HEK293 (cell line): Measurements from ENCODE around the gene GAPVD1.

Experiments used
- CTCF ChIA-PET: fragments of 350-600 bp; formaldehyde crosslinking; extraction: SDS; loops from one replicate; lab custom pipeline; 2021; ENCODE audit warnings: antibody characterized with exemption; lab: Yijun Ruan, JAX
- POLR2A ChIA-PET: fragments of 300-600 bp; formaldehyde crosslinking; extraction: SDS; loops from one replicate; lab custom pipeline; 2020; ENCODE audit warnings: antibody characterized with exemption, inconsistent platforms; lab: Yijun Ruan, JAX
- H3K27ac ChIP-seq: fragments of 200-500 bp; sonication (Bioruptor generic); 2 replicates; pipeline ENCODE4 v1.5.1; 2014; ENCODE audit warnings: low read depth, low read length, control low read depth, inconsistent platforms; ENCODE audit errors: extremely low read depth
- H3K36me3 ChIP-seq, 2 experiments: fragments of 200-500 bp in 1 of 2; sonication (Bioruptor generic) in 1 of 2; 1 replicate in 1 of 2; 2 replicates in 1 of 2; pipeline ENCODE4 v1.5.1; 2014 to 2017; ENCODE audit warnings: inconsistent platforms in 2 of 2, low read length in 2 of 2; ENCODE audit not compliant: control insufficient read depth in 2 of 2, insufficient read depth in 1 of 2
- H3K4me1 ChIP-seq: fragments of 200-500 bp; sonication (Bioruptor generic); 2 replicates; pipeline ENCODE4 v1.5.1; 2014; ENCODE audit warnings: mild to moderate bottlenecking, low read length, inconsistent platforms; ENCODE audit not compliant: control insufficient read depth, insufficient read depth
- H3K4me3 ChIP-seq: 2 replicates; pipeline ENCODE4 v1.5.1; 2011; ENCODE audit warnings: low read depth, mild to moderate bottlenecking, control low read depth, low read length, moderate library complexity
- H3K9me3 ChIP-seq: fragments of 200-500 bp; sonication (Bioruptor generic); 2 replicates; pipeline ENCODE4 v1.5.1; 2014; ENCODE audit warnings: low read depth, low read length, inconsistent platforms; ENCODE audit not compliant: control insufficient read depth, insufficient read depth
- GFI1B ChIP-seq: fragments of 450-650 bp; formaldehyde crosslinking; IDR thresholded peaks from 2 replicates; pipeline ENCODE4 v1.5.1; 2016; ENCODE audit warnings: missing biosample characterization, missing genetic modification characterization
- GLIS1 ChIP-seq: fragments of 450-650 bp; formaldehyde crosslinking; IDR thresholded peaks from 2 replicates; pipeline ENCODE4 v1.5.1; 2016; ENCODE audit warnings: missing biosample characterization, missing genetic modification characterization
- PRDM6 ChIP-seq: fragments of 450-650 bp; formaldehyde crosslinking; IDR thresholded peaks from 2 replicates; pipeline ENCODE4 v1.5.1; 2017; ENCODE audit warnings: missing biosample characterization, missing genetic modification characterization
- SP2 ChIP-seq: fragments of 450-650 bp; formaldehyde crosslinking; IDR thresholded peaks from 2 replicates; pipeline ENCODE4 v1.5.1; 2016; ENCODE audit warnings: missing biosample characterization, missing genetic modification characterization
- TCF7L2 ChIP-seq: IDR thresholded peaks from 2 replicates; pipeline ENCODE4 v1.6.1; 2011; ENCODE audit warnings: low read depth, mild to moderate bottlenecking, inconsistent platforms, low read length, moderate library complexity, borderline replicate concordance
- ZBTB1 ChIP-seq: fragments of 450-650 bp; formaldehyde crosslinking; IDR thresholded peaks from 2 replicates; pipeline ENCODE4 v1.5.1; 2016; ENCODE audit warnings: missing biosample characterization, missing genetic modification characterization
- ZIC2 ChIP-seq: fragments of 450-650 bp; formaldehyde crosslinking; IDR thresholded peaks from 2 replicates; pipeline ENCODE4 v1.5.1; 2016; ENCODE audit warnings: missing biosample characterization, missing genetic modification characterization
- ZNF391 ChIP-seq: fragments of 450-650 bp; formaldehyde crosslinking; IDR thresholded peaks from 2 replicates; pipeline ENCODE4 v1.5.1; 2016; ENCODE audit warnings: low read depth, missing biosample characterization, missing genetic modification characterization, borderline replicate concordance
- ZNF404 ChIP-seq: fragments of 450-650 bp; formaldehyde crosslinking; IDR thresholded peaks from 2 replicates; pipeline ENCODE4 v1.5.1; 2017; ENCODE audit warnings: missing biosample characterization, missing genetic modification characterization
- ZNF416 ChIP-seq: fragments of 450-650 bp; formaldehyde crosslinking; IDR thresholded peaks from 2 replicates; pipeline ENCODE4 v1.5.1; 2016; ENCODE audit warnings: missing biosample characterization, missing genetic modification characterization
- ZNF501 ChIP-seq: fragments of 450-650 bp; formaldehyde crosslinking; IDR thresholded peaks from 2 replicates; pipeline ENCODE4 v1.5.1; 2016; ENCODE audit warnings: missing biosample characterization, missing genetic modification characterization
- ZNF571 ChIP-seq: fragments of 450-650 bp; formaldehyde crosslinking; IDR thresholded peaks from 2 replicates; pipeline ENCODE4 v1.5.0; 2017; ENCODE audit warnings: missing biosample characterization, missing genetic modification characterization
- ZNF830 ChIP-seq: fragments of 450-650 bp; IDR thresholded peaks from 2 replicates; pipeline ENCODE4 v1.5.0; 2018; ENCODE audit warnings: missing biosample characterization, missing genetic modification characterization, low read depth, mild to moderate bottlenecking, moderate library complexity
- ZSCAN30 ChIP-seq: fragments of 450-650 bp; IDR thresholded peaks from 2 replicates; pipeline ENCODE4 v1.5.1; 2018; ENCODE audit warnings: missing biosample characterization, mild to moderate bottlenecking, missing genetic modification characterization, moderate library complexity
- ZXDB ChIP-seq: fragments of 450-650 bp; formaldehyde crosslinking; IDR thresholded peaks from 2 replicates; pipeline ENCODE4 v1.5.1; 2016; ENCODE audit warnings: missing biosample characterization, missing genetic modification characterization
- TF ChIP-seq, protein P1 (sequence below): sonication (generic); formaldehyde crosslinking; IDR thresholded peaks from 2 replicates; pipeline ENCODE4 v1.8.1; 2022; ENCODE audit warnings: mild to moderate bottlenecking, moderate library complexity, missing genetic modification reagents
- TF ChIP-seq, protein P2 (sequence below): fragments of 450-650 bp; formaldehyde crosslinking; IDR thresholded peaks from 2 replicates; pipeline ENCODE4 v1.5.1; 2017; ENCODE audit warnings: missing biosample characterization, missing genetic modification characterization
- TF ChIP-seq, protein P3 (sequence below): fragments of 450-650 bp; formaldehyde crosslinking; optimal IDR thresholded peaks from 2 replicates; pipeline ENCODE3; 2016; ENCODE audit warnings: missing biosample characterization, mild to moderate bottlenecking, missing genetic modification characterization
- TF ChIP-seq, protein P4 (sequence below): fragments of 450-650 bp; formaldehyde crosslinking; conservative IDR thresholded peaks from 2 replicates; pipeline ENCODE4 v1.5.1; 2016; ENCODE audit warnings: low read depth, missing biosample characterization, missing genetic modification characterization

Gene GAPVD1

GRCh38 chr9:125376261-125377226 is 114.9 kb downstream of the GAPVD1 start:
- Histone ChIP-seq H3K4me3 (no peak overlapping the region), H3K9me3 (no peaks in the 10 kb centered on the region), H3K4me1 (no peaks in the 10 kb centered on the region), H3K36me3 (peaks cover 0 to 4% of the 10 kb centered on the region in 2 experiments; a peak in 1 of 3 replicates), H3K27ac (no peak overlapping the region)
- CTCF ChIA-PET = interaction anchor here (0.6 to 2.7 kb wide), 6 partner anchors 9 to 602 kb away, joined by 3 to 20 read pairs (median 6); partner anchors contain the start of gene GAPVD1
- TF ChIP-seq ZNF391 (tag by site-specific recombination) = no peak
- TF ChIP-seq GLIS1 (tag by site-specific recombination) = no peak
- POLR2A ChIA-PET = no interaction called here

DNA sequence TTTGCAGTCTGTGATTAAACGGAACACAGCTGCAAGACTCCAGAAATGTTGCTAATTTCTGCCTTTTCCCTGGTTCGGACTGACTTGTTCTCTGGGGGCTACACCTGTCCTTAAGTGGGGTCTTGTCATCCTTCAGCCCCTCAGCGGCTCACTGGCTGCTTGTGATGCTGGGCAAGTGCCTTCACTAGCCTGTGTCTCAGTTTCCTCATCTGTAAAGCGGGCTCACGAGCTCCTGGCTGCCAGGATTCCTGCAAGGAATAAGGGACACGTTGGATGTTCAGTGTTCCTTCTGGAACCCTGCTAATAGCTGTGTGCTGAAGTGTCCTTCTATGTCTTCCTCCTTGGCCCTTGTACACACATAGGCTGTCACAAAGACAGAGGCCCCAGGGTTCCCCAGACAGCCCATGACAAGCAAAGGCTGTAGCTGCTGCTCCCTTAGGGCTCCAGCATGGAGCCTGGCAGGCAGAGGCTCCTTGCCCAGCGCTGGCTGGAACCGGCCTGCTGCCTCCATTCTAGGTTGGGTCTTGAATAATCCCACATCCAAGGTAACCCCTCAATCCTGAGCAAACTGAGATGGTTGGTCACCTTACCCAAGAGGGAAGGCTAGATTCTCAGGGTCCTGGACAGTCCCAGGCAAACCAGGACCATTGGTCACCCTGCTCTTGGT is 116.1 kb downstream of the GAPVD1 start:
- CTCF ChIA-PET = interaction anchor here (0.6 to 1.8 kb wide), 8 partner anchors 8 to 536 kb away, joined by 3 to 11 read pairs (median 4); no protein-coding TSS in a partner anchor
- no peak overlapping the region for H3K4me3 ChIP-seq
- no peaks in the 10 kb centered on the region for H3K9me3 ChIP-seq
- no peaks in the 10 kb centered on the region for H3K36me3 ChIP-seq
- H3K4me1 ChIP-seq = no peaks in the 10 kb centered on the region
- POLR2A ChIA-PET = interaction anchor here (0.6 to 0.9 kb wide), 2 partner anchors 136 to 168 kb away, joined by 3 to 6 read pairs; no protein-coding TSS in a partner anchor
- TF ChIP-seq ZXDB (no peak), GFI1B (tag by site-specific recombination) (no peak), ZNF416 (tag by site-specific recombination) (no peak), ZBTB1 (tag by site-specific recombination) (no peak)
- TF ChIP-seq, protein P1, sequence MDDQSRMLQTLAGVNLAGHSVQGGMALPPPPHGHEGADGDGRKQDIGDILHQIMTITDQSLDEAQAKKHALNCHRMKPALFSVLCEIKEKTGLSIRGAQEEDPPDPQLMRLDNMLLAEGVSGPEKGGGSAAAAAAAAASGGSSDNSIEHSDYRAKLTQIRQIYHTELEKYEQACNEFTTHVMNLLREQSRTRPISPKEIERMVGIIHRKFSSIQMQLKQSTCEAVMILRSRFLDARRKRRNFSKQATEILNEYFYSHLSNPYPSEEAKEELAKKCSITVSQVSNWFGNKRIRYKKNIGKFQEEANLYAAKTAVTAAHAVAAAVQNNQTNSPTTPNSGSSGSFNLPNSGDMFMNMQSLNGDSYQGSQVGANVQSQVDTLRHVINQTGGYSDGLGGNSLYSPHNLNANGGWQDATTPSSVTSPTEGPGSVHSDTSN (CRISPR knock-in tag) = no peak
- H3K27ac ChIP-seq = no peak overlapping the region

- Histone ChIP-seq H3K4me3 (no peak overlapping the region), H3K27ac (no peak overlapping the region), H3K4me1 (no peaks in the 10 kb centered on the region), H3K36me3 (no peaks in the 10 kb centered on the region), H3K9me3 (no peaks in the 10 kb centered on the region)
- CTCF ChIA-PET = interaction anchor here (1.3 to 1.8 kb wide), 4 partner anchors 10 to 123 kb away, joined by 4 to 11 read pairs (median 8); no protein-coding TSS in a partner anchor
- POLR2A ChIA-PET = interaction anchor here (0.9 kb wide), 1 partner anchor 137 kb away, joined by 3 read pairs; no protein-coding TSS in a partner anchor
- TF ChIP-seq PRDM6 (tag by site-specific recombination) (no peak), TCF7L2 (no peak), ZNF571 (tag by site-specific recombination) (no peak), ZNF404 (tag by site-specific recombination) (no peak), ZSCAN30 (no peak), ZNF830 (no peak), SP2 (tag by site-specific recombination) (no peak), ZIC2 (0 out of 2 replicates have a peak, but pooled peaks have one; percentile 22), ZNF501 (tag by site-specific recombination) (no peak)
- TF ChIP-seq, protein P2, sequence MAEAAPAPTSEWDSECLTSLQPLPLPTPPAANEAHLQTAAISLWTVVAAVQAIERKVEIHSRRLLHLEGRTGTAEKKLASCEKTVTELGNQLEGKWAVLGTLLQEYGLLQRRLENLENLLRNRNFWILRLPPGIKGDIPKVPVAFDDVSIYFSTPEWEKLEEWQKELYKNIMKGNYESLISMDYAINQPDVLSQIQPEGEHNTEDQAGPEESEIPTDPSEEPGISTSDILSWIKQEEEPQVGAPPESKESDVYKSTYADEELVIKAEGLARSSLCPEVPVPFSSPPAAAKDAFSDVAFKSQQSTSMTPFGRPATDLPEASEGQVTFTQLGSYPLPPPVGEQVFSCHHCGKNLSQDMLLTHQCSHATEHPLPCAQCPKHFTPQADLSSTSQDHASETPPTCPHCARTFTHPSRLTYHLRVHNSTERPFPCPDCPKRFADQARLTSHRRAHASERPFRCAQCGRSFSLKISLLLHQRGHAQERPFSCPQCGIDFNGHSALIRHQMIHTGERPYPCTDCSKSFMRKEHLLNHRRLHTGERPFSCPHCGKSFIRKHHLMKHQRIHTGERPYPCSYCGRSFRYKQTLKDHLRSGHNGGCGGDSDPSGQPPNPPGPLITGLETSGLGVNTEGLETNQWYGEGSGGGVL (tag by site-specific recombination) = no peak
- TF ChIP-seq, protein P3, sequence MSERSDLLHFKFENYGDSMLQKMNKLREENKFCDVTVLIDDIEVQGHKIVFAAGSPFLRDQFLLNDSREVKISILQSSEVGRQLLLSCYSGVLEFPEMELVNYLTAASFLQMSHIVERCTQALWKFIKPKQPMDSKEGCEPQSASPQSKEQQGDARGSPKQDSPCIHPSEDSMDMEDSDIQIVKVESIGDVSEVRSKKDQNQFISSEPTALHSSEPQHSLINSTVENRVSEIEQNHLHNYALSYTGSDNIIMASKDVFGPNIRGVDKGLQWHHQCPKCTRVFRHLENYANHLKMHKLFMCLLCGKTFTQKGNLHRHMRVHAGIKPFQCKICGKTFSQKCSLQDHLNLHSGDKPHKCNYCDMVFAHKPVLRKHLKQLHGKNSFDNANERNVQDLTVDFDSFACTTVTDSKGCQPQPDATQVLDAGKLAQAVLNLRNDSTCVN (tag by site-specific recombination) = no peak
- TF ChIP-seq, protein P4, sequence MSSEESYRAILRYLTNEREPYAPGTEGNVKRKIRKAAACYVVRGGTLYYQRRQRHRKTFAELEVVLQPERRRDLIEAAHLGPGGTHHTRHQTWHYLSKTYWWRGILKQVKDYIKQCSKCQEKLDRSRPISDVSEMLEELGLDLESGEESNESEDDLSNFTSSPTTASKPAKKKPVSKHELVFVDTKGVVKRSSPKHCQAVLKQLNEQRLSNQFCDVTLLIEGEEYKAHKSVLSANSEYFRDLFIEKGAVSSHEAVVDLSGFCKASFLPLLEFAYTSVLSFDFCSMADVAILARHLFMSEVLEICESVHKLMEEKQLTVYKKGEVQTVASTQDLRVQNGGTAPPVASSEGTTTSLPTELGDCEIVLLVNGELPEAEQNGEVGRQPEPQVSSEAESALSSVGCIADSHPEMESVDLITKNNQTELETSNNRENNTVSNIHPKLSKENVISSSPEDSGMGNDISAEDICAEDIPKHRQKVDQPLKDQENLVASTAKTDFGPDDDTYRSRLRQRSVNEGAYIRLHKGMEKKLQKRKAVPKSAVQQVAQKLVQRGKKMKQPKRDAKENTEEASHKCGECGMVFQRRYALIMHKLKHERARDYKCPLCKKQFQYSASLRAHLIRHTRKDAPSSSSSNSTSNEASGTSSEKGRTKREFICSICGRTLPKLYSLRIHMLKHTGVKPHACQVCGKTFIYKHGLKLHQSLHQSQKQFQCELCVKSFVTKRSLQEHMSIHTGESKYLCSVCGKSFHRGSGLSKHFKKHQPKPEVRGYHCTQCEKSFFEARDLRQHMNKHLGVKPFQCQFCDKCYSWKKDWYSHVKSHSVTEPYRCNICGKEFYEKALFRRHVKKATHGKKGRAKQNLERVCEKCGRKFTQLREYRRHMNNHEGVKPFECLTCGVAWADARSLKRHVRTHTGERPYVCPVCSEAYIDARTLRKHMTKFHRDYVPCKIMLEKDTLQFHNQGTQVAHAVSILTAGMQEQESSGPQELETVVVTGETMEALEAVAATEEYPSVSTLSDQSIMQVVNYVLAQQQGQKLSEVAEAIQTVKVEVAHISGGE (tag by site-specific recombination) = no peak
These were observed 117.2 kb downstream of the GAPVD1 start for GRCh38 chr9:125378778-125379177.
